ENCODE results near the gene PPIL6.

DNA sequence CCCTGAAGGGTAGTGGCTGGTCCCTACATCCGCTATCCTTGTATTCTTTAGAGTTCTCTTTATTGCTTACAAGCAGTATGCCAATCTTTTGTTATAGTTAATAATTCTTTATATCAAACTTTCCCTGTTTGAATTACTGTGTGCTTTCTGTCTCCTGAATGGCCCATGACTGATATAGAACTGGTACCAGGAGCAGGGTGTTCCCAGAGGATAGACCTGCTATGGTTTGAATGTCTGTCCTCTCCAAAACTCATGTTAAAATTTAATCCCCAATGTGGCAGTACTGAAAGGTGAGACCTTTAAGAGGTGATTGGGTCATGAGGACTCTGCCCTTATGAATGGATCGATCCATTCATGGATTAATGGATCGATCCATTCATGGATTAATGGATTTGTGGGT lies 84.2 kb downstream of the PPIL6 start:
- TF ChIP-seq, protein P1, sequence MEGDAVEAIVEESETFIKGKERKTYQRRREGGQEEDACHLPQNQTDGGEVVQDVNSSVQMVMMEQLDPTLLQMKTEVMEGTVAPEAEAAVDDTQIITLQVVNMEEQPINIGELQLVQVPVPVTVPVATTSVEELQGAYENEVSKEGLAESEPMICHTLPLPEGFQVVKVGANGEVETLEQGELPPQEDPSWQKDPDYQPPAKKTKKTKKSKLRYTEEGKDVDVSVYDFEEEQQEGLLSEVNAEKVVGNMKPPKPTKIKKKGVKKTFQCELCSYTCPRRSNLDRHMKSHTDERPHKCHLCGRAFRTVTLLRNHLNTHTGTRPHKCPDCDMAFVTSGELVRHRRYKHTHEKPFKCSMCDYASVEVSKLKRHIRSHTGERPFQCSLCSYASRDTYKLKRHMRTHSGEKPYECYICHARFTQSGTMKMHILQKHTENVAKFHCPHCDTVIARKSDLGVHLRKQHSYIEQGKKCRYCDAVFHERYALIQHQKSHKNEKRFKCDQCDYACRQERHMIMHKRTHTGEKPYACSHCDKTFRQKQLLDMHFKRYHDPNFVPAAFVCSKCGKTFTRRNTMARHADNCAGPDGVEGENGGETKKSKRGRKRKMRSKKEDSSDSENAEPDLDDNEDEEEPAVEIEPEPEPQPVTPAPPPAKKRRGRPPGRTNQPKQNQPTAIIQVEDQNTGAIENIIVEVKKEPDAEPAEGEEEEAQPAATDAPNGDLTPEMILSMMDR (optimal IDR thresholded peaks at IDR 0.05 in 1 of 3, IDR thresholded peaks at IDR 0.05 in 1 of 3, conservative IDR thresholded peaks at IDR 0.05 in 1 of 3; ENCODE audit: extremely low read depth in 1 of 3, insufficient read depth in 2 of 3, low read length in 3 of 3), result no peak
- TF ChIP-seq EZH2 (IDR thresholded peaks at IDR 0.05; ENCODE audit: low read length), result no peak
